Transverse colon (tissue), 4 donors: ENCODE results near the gene CTDP1. TPM values are rescaled to one million over a fixed set of nuclear protein-coding genes. Genes with fewer than 3 reads are reported as not detected.

Source experiments
- DNase-seq: peaks from one replicate; pipeline ENCODE4 v3.0.0-alpha.2; 2019
- H3K27ac ChIP-seq, 4 donors: fragments of 200-600 bp; sonication (generic); 2 replicates each; pipeline ENCODE4 v1.5.1; 2016 to 2018; ENCODE audit warnings: inconsistent platforms in 4 of 4
- H3K27me3 ChIP-seq: fragments of 200-600 bp; sonication (generic); 2 replicates; pipeline ENCODE4 v1.5.1; 2017; ENCODE audit warnings: inconsistent platforms
- H3K36me3 ChIP-seq, 4 donors: fragments of 200-600 bp; sonication (generic); 2 replicates each; pipeline ENCODE4 v1.5.1; 2017 to 2019; ENCODE audit warnings: inconsistent platforms in 4 of 4
- H3K4me1 ChIP-seq, 4 donors: fragments of 200-600 bp; sonication (generic); 2 replicates each; pipeline ENCODE4 v1.5.1; 2017 to 2020; ENCODE audit warnings: inconsistent platforms in 4 of 4
- H3K4me3 ChIP-seq, 4 donors: fragments of 200-600 bp; sonication (generic); 1 replicate in 1 of 4; 2 replicates in 3 of 4; pipeline versions ENCODE4 v1.5.1 to v1.6.1; 2017 to 2019; ENCODE audit warnings: inconsistent platforms in 4 of 4
- H3K9me3 ChIP-seq, 2 donors: fragments of 200-600 bp; sonication (generic); 2 replicates each; pipeline ENCODE4 v1.5.1; 2017 to 2019; ENCODE audit warnings: inconsistent platforms in 2 of 2
- EP300 ChIP-seq: sonication (generic); formaldehyde crosslinking; IDR thresholded peaks from one replicate; pipeline ENCODE4 v1.6.1; 2017; ENCODE audit warnings: antibody characterized with exemption, low read depth
- POLR2A ChIP-seq: fragments of 450-650 bp; IDR thresholded peaks from one replicate; pipeline ENCODE4 v1.6.1; 2016; ENCODE audit warnings: antibody characterized with exemption, mild to moderate bottlenecking, moderate library complexity
- POLR2AphosphoS5 ChIP-seq, 3 donors: sonication (generic); formaldehyde crosslinking; IDR thresholded peaks; one replicate each; pipeline ENCODE4 v1.6.1; 2016; ENCODE audit warnings: antibody characterized with exemption in 3 of 3
- WGBS, 2 donors: methylation state at CpG; one replicate each; pipeline ENCODE4 v1.1.5; 2018; ENCODE audit warnings: low coverage in 1 of 2; 5-methylcytosine and 5-hydroxymethylcytosine counted together
- in situ Hi-C, 4 donors: fragments of 200-750 bp; cut with MboI; loops; one replicate each; pipeline versions ENCODE4 v1.15.0 to v1.15.1; 2017; ENCODE audit warnings: low sequenced_read_pairs in 3 of 4, low pct_ligation_motif_present in 1 of 4, low pct_unique_long_range_greater_than_20kb in 1 of 4
- intact Hi-C: fragments of 100-400 bp; cut with DNase I; formaldehyde crosslinking; loops from one replicate; pipeline ENCODE4 v1.15.1; 2023; ENCODE audit warnings: low total_unique reads
- total RNA-seq, 4 donors: library from RNA; depleted of rRNA; stranded (reverse); fragments of >200 nt; gene quantifications; one replicate each; pipeline ENCODE4 v1.1.0, GENCODE V29; 2016
- TF ChIP-seq, protein P1 (sequence below), 5 experiments: fragments of 200-600 bp in 3 of 5; fragments of 450-650 bp in 2 of 5; sonication (generic) in 3 of 5; IDR thresholded peaks; 1 replicate in 2 of 5; 2 replicates in 3 of 5; pipeline ENCODE4 v1.5.1; 2016 to 2017; ENCODE audit warnings: antibody characterized with exemption in 5 of 5, inconsistent platforms in 3 of 5, mild to moderate bottlenecking in 2 of 5, moderate library complexity in 1 of 5

CTDP1 gene
- total RNA-seq, 4 donors from 2014 or later = 30.6 to 120 (median 49.3) TPM

- Histone ChIP-seq H3K27ac (no peak overlapping the region), H3K9me3 (no peaks in the 10 kb centered on the region), H3K4me3 (no peak overlapping the region), H3K36me3 (no peaks in the 10 kb centered on the region), H3K4me1 (no peaks in the 10 kb centered on the region), H3K27me3 (peaks cover 5% of the 10 kb centered on the region)
- peak; percentile 7 for DNase-seq
- TF ChIP-seq EP300 (no peak), POLR2A (no peak), POLR2AphosphoS5 (IDR thresholded peaks at IDR 0.05) (no peak)
- TF ChIP-seq, protein P1, sequence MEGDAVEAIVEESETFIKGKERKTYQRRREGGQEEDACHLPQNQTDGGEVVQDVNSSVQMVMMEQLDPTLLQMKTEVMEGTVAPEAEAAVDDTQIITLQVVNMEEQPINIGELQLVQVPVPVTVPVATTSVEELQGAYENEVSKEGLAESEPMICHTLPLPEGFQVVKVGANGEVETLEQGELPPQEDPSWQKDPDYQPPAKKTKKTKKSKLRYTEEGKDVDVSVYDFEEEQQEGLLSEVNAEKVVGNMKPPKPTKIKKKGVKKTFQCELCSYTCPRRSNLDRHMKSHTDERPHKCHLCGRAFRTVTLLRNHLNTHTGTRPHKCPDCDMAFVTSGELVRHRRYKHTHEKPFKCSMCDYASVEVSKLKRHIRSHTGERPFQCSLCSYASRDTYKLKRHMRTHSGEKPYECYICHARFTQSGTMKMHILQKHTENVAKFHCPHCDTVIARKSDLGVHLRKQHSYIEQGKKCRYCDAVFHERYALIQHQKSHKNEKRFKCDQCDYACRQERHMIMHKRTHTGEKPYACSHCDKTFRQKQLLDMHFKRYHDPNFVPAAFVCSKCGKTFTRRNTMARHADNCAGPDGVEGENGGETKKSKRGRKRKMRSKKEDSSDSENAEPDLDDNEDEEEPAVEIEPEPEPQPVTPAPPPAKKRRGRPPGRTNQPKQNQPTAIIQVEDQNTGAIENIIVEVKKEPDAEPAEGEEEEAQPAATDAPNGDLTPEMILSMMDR (IDR thresholded peaks at IDR 0.05) = no peak
- 75% methylated on average over 11 to 35 of the region's 35 CpGs for WGBS, 2 donors
- in situ Hi-C loops (no loop called here), intact Hi-C loops (no loop called here)
These were observed 92.0 kb downstream of the CTDP1 start for GRCh38 chr18:79771446-79772107.

DNA sequence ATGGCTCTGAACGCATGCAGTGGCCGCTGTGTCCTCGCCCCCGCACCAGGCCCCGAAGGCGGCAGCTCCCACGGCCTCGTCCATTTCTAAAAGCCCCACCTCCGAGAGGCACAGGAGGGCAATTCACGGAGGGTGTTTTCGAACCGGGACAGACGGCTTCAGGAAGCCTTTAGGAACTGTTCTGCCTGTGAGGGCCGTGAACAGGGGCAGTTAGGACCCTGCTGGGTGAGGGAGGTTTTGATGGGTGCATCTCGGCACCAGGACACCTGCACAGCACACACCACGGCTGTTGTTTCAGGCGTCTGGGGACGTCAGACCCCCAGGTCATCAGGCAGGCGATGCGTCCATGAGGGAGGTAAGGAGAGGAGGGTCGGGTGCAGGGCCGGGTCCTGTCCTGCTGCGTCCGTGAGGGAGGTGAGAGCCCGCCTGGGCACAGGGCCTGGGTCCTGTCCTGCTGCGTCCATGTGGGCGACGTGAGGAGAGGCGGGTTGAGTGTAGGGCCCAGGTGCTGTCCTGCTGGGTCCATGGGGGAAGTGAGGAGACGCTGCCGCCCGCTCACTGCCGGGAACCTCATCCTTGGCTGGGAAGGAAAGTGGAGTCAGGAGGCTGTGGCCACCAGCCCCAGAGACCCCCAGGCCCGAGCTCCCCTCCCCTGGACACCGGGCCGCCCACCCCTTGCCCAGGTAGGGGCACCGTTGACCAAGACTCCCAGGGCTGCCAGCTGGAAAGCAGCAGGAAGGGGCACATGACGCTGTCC lies 92.7 kb downstream of the CTDP1 start:
- peak; percentile 5 for DNase-seq
- 84% methylated on average over 38 of the region's 38 CpGs; no CpG with 5 or more reads in 1 of the 2 donors for WGBS, 2 donors
- intact Hi-C loops = no loop called here

GRCh38 chr18:79772865-79773696 lies 93.5 kb downstream of the CTDP1 start:
- peaks cover 5% of the 10 kb centered on the region for H3K27me3 ChIP-seq
- intact Hi-C loops = no loop called here
- no peak overlapping the region for H3K4me3 ChIP-seq
- in situ Hi-C loops = no loop called here
- H3K4me1 ChIP-seq = no peaks in the 10 kb centered on the region
- peak; percentile 4 for DNase-seq
- no peak overlapping the region for H3K27ac ChIP-seq
- no peak for TF ChIP-seq EP300
- TF ChIP-seq, protein P1 (IDR thresholded peaks at IDR 0.05) = no peak
- no peak for TF ChIP-seq POLR2A
- no peak for TF ChIP-seq POLR2AphosphoS5 (IDR thresholded peaks at IDR 0.05)
- 80 to 89% methylated on average over 2 to 31 of the region's 31 CpGs for WGBS, 2 donors
- no peaks in the 10 kb centered on the region for H3K9me3 ChIP-seq
- no peaks in the 10 kb centered on the region for H3K36me3 ChIP-seq

More for the DNA sequence above, 92.7 kb downstream of the CTDP1 start:
- peaks cover 5% of the 10 kb centered on the region for H3K27me3 ChIP-seq
- H3K36me3 ChIP-seq = no peaks in the 10 kb centered on the region
- TF ChIP-seq EP300 = no peak
- TF ChIP-seq POLR2A = no peak
- TF ChIP-seq, protein P1 (IDR thresholded peaks at IDR 0.05) = no peak
- TF ChIP-seq POLR2AphosphoS5 (IDR thresholded peaks at IDR 0.05) = no peak
- H3K27ac ChIP-seq = no peak overlapping the region
- H3K9me3 ChIP-seq = no peaks in the 10 kb centered on the region
- no peak overlapping the region for H3K4me3 ChIP-seq
- in situ Hi-C loops = no loop called here
- H3K4me1 ChIP-seq = no peaks in the 10 kb centered on the region

GRCh38 chr18:79774111-79774510 lies 94.5 kb downstream of the CTDP1 start:
- intact Hi-C loops = no loop called here
- WGBS, 2 donors = 74% methylated on average over 18 of the region's 18 CpGs; no CpG with 5 or more reads in 1 of the 2 donors
- TF ChIP-seq POLR2A (no peak), POLR2AphosphoS5 (IDR thresholded peaks at IDR 0.05) (no peak), EP300 (no peak)
- TF ChIP-seq, protein P1 (IDR thresholded peaks at IDR 0.05) = no peak
- DNase-seq = peak; percentile 4
- no peaks in the 10 kb centered on the region for H3K36me3 ChIP-seq
- H3K4me3 ChIP-seq = no peak overlapping the region
- in situ Hi-C loops = no loop called here
- H3K27ac ChIP-seq = no peak overlapping the region
- no peaks in the 10 kb centered on the region for H3K4me1 ChIP-seq
- peaks cover 5% of the 10 kb centered on the region for H3K27me3 ChIP-seq
- H3K9me3 ChIP-seq = no peaks in the 10 kb centered on the region
